Neural cell (in vitro differentiated cells): ENCODE results near the gene TFB2M.

Source experiments
- EZH2 ChIP-seq: fragments of 200-600, 300-800 bp; shearing (Covaris generic), sonication (generic); IDR thresholded peaks from 2 replicates; pipeline ENCODE4 v1.6.1; 2014; ENCODE audit warnings: antibody characterized with exemption, low read length, borderline replicate concordance, mild to moderate bottlenecking; ENCODE audit not compliant: insufficient read depth, poor library complexity, severe bottlenecking
- TAF1 ChIP-seq: IDR thresholded peaks from 2 replicates; pipeline ENCODE4 v1.6.1; 2012; ENCODE audit warnings: low read depth
- TF ChIP-seq, protein P1 (sequence below): fragments of 450-650 bp; IDR thresholded peaks from 2 replicates; pipeline ENCODE4 v1.5.1; 2014; ENCODE audit warnings: antibody characterized with exemption, mild to moderate bottlenecking, moderate library complexity; ENCODE audit not compliant: poor library complexity, severe bottlenecking

GRCh38 chr1:246492611-246493245 is 73.3 kb downstream of the TFB2M start:
- TF ChIP-seq TAF1 (no peak), EZH2 (no peak)
- TF ChIP-seq, protein P1, sequence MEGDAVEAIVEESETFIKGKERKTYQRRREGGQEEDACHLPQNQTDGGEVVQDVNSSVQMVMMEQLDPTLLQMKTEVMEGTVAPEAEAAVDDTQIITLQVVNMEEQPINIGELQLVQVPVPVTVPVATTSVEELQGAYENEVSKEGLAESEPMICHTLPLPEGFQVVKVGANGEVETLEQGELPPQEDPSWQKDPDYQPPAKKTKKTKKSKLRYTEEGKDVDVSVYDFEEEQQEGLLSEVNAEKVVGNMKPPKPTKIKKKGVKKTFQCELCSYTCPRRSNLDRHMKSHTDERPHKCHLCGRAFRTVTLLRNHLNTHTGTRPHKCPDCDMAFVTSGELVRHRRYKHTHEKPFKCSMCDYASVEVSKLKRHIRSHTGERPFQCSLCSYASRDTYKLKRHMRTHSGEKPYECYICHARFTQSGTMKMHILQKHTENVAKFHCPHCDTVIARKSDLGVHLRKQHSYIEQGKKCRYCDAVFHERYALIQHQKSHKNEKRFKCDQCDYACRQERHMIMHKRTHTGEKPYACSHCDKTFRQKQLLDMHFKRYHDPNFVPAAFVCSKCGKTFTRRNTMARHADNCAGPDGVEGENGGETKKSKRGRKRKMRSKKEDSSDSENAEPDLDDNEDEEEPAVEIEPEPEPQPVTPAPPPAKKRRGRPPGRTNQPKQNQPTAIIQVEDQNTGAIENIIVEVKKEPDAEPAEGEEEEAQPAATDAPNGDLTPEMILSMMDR = peak; percentile 96
